CD14-positive monocyte (primary cell): ENCODE measurements around the gene CROT. TPM values are rescaled to one million over a fixed set of nuclear protein-coding genes. Genes with fewer than 3 reads are reported as not detected.

Experiments
- DNase-seq, 3 donors: peaks; one replicate each; pipeline ENCODE4 v3.0.0-alpha.2; 2011 to 2022
- H2AFZ ChIP-seq: 2 replicates; pipeline ENCODE4 v1.6.0; 2012; ENCODE audit warnings: mild to moderate bottlenecking, low read depth, low read length, inconsistent platforms; ENCODE audit not compliant: insufficient read depth, poor library complexity, severe bottlenecking
- H3K27ac ChIP-seq, 2 donors: 1 replicate in 1 of 2; 2 replicates in 1 of 2; pipeline ENCODE4 v1.5.1; 2012 to 2013; ENCODE audit warnings: low read length in 2 of 2, control low read depth in 1 of 2, inconsistent platforms in 1 of 2, low read depth in 1 of 2, mild to moderate bottlenecking in 1 of 2
- H3K27me3 ChIP-seq, 2 donors: one replicate each; pipeline versions ENCODE4 v1.6.0 to v1.6.1; 2011 to 2013; ENCODE audit warnings: low read length in 2 of 2; ENCODE audit not compliant: control insufficient read depth in 2 of 2, insufficient read depth in 2 of 2
- H3K36me3 ChIP-seq, 2 donors: replicated peaks in 1 of 2; 1 replicate in 1 of 2; 2 replicates in 1 of 2; pipeline versions ENCODE4 v1.5.1 to v1.6.1; 2012 to 2013; ENCODE audit warnings: low read length in 2 of 2, control low read depth in 1 of 2, inconsistent platforms in 1 of 2, mild to moderate bottlenecking in 1 of 2; ENCODE audit not compliant: insufficient read depth in 2 of 2, control insufficient read depth in 1 of 2
- H3K4me1 ChIP-seq, 2 donors: 1 replicate in 1 of 2; 2 replicates in 1 of 2; pipeline versions ENCODE4 v1.5.1 to v1.6.1; 2012 to 2013; ENCODE audit warnings: low read length in 2 of 2, control low read depth in 1 of 2, inconsistent platforms in 1 of 2, mild to moderate bottlenecking in 1 of 2, moderate library complexity in 1 of 2; ENCODE audit not compliant: insufficient read depth in 2 of 2, control insufficient read depth in 1 of 2
- H3K4me2 ChIP-seq: replicated peaks from 2 replicates; pipeline ENCODE3; 2012; ENCODE audit warnings: low read length, moderate library complexity, mild to moderate bottlenecking; ENCODE audit not compliant: poor library complexity, severe bottlenecking; ENCODE audit errors: extremely low read depth
- H3K4me3 ChIP-seq, 3 experiments: fragments of 200-600 bp in 1 of 3; sonication (generic) in 1 of 3; replicated peaks in 1 of 3; 1 replicate in 2 of 3; 2 replicates in 1 of 3; pipeline ENCODE4 v1.5.1; 2011 to 2013; ENCODE audit warnings: low read length in 3 of 3, mild to moderate bottlenecking in 3 of 3, control low read depth in 2 of 3, low read depth in 2 of 3, inconsistent platforms in 1 of 3, moderate library complexity in 1 of 3
- H3K79me2 ChIP-seq: 2 replicates; pipeline ENCODE4 v1.6.0; 2012; ENCODE audit warnings: mild to moderate bottlenecking, control low read depth, inconsistent platforms, low read length, moderate library complexity; ENCODE audit not compliant: insufficient read depth
- H3K9ac ChIP-seq: 2 replicates; pipeline ENCODE4 v1.6.0; 2017; ENCODE audit warnings: low read length, mild to moderate bottlenecking; ENCODE audit not compliant: insufficient read depth, poor library complexity, severe bottlenecking
- H3K9me3 ChIP-seq, 2 donors: replicated peaks in 1 of 2; 1 replicate in 1 of 2; 2 replicates in 1 of 2; pipeline versions ENCODE4 v1.5.1 to v1.6.1; 2012 to 2013; ENCODE audit warnings: low read length in 2 of 2, control low read depth in 1 of 2; ENCODE audit not compliant: control insufficient read depth in 1 of 2, insufficient read depth in 1 of 2
- H4K20me1 ChIP-seq: 2 replicates; pipeline ENCODE4 v1.6.0; 2012; ENCODE audit warnings: mild to moderate bottlenecking, low read length, control low read depth, moderate library complexity; ENCODE audit not compliant: insufficient read depth
- H3K27ac Mint-ChIP-seq, 7 donors: one replicate each; pipeline ENCODE4 v1.8.0; 2020; ENCODE audit warnings: mild to moderate bottlenecking in 7 of 7, mixed read lengths in 7 of 7, moderate library complexity in 6 of 7, inconsistent platforms in 2 of 7
- H3K27me3 Mint-ChIP-seq, 3 donors: one replicate each; pipeline ENCODE4 v1.8.0; 2021 to 2022; ENCODE audit warnings: low read depth in 3 of 3, mild to moderate bottlenecking in 3 of 3, mixed read lengths in 3 of 3, moderate library complexity in 3 of 3, inconsistent platforms in 1 of 3
- H3K36me3 Mint-ChIP-seq, 2 donors: one replicate each; pipeline ENCODE4 v1.8.0; 2020; ENCODE audit warnings: mixed read lengths in 2 of 2, inconsistent platforms in 1 of 2, mild to moderate bottlenecking in 1 of 2
- H3K4me1 Mint-ChIP-seq: one replicate; pipeline ENCODE4 v1.8.0; 2020; ENCODE audit warnings: mild to moderate bottlenecking, mixed read lengths
- H3K4me3 Mint-ChIP-seq, 2 donors: one replicate each; pipeline ENCODE4 v1.8.0; 2020; ENCODE audit warnings: mild to moderate bottlenecking in 2 of 2, mixed read lengths in 2 of 2, moderate library complexity in 1 of 2
- H3K9me3 Mint-ChIP-seq, 7 donors: one replicate each; pipeline ENCODE4 v1.8.0; 2020 to 2022; ENCODE audit warnings: mixed read lengths in 7 of 7, mild to moderate bottlenecking in 6 of 7, moderate library complexity in 6 of 7, inconsistent platforms in 2 of 7
- WGBS: methylation state at CpG from one replicate; pipeline ENCODE4 v1.1.5; 2013; ENCODE audit warnings: missing lambda C conversion rate; ENCODE audit not compliant: insufficient coverage; 5-methylcytosine and 5-hydroxymethylcytosine counted together
- intact Hi-C, 2 donors: fragments of 100-400 bp; cut with micrococcal nuclease; formaldehyde crosslinking; loops; one replicate each; pipeline versions ENCODE4 v1.15.0 to v1.15.1; 2023
- polyA plus RNA-seq, 3 donors: library from polyadenylated mRNA; depleted of rRNA in 1 of 3; unstranded in 2 of 3; stranded (reverse) in 1 of 3; fragments of 300-500 nt in 2 of 3; fragments of >200 nt in 1 of 3; fragmentation: Illumina TruSeq in 2 of 3; gene quantifications; 1 replicate in 2 of 3; 2 replicates in 1 of 3; pipeline ENCODE4 v1.2.3, GENCODE V29; 2012 to 2021
- TF ChIP-seq, protein P1 (sequence below): fragments of 200-600 bp; IDR thresholded peaks from one replicate; pipeline ENCODE4 v1.8.0; 2022; ENCODE audit warnings: antibody characterized with exemption, mild to moderate bottlenecking

Gene CROT
- polyA plus RNA-seq, 3 donors: 1.1 to 2.2 (median 1.4) TPM

- no peak overlapping the region for H3K27ac ChIP-seq
- no peak for DNase-seq
- no peak overlapping the region for H2AFZ ChIP-seq
- H3K9me3 ChIP-seq: no peaks in the 10 kb centered on the region
- no peak overlapping the region for H3K27ac Mint-ChIP-seq
- no peaks in the 10 kb centered on the region for H3K4me1 ChIP-seq
- no peaks in the 10 kb centered on the region for H3K27me3 ChIP-seq
- no peaks in the 10 kb centered on the region for H4K20me1 ChIP-seq
- H3K36me3 Mint-ChIP-seq: peaks cover 0 to 8% of the 10 kb centered on the region in 2 donors
- H3K79me2 ChIP-seq: no peaks in the 10 kb centered on the region
- no peak overlapping the region for H3K4me2 ChIP-seq
- H3K4me3 ChIP-seq: no peak overlapping the region
- H3K9ac ChIP-seq: no peak overlapping the region
- no peaks in the 10 kb centered on the region for H3K4me1 Mint-ChIP-seq
- peaks cover 0 to 1% (median 0%) of the 10 kb centered on the region in 3 donors for H3K27me3 Mint-ChIP-seq
- intact Hi-C loops: no loop called here
- no CpG with 5 or more reads among the region's 5 CpGs for WGBS
- H3K9me3 Mint-ChIP-seq: peaks cover 0 to 4% (median 0%) of the 10 kb centered on the region in 7 donors
- no peak overlapping the region for H3K4me3 Mint-ChIP-seq
- TF ChIP-seq, protein P1, sequence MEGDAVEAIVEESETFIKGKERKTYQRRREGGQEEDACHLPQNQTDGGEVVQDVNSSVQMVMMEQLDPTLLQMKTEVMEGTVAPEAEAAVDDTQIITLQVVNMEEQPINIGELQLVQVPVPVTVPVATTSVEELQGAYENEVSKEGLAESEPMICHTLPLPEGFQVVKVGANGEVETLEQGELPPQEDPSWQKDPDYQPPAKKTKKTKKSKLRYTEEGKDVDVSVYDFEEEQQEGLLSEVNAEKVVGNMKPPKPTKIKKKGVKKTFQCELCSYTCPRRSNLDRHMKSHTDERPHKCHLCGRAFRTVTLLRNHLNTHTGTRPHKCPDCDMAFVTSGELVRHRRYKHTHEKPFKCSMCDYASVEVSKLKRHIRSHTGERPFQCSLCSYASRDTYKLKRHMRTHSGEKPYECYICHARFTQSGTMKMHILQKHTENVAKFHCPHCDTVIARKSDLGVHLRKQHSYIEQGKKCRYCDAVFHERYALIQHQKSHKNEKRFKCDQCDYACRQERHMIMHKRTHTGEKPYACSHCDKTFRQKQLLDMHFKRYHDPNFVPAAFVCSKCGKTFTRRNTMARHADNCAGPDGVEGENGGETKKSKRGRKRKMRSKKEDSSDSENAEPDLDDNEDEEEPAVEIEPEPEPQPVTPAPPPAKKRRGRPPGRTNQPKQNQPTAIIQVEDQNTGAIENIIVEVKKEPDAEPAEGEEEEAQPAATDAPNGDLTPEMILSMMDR: no peak
- no peaks in the 10 kb centered on the region for H3K36me3 ChIP-seq
Measured at GRCh38 chr7:87375662-87376435, 30.4 kb downstream of the CROT start.

DNA sequence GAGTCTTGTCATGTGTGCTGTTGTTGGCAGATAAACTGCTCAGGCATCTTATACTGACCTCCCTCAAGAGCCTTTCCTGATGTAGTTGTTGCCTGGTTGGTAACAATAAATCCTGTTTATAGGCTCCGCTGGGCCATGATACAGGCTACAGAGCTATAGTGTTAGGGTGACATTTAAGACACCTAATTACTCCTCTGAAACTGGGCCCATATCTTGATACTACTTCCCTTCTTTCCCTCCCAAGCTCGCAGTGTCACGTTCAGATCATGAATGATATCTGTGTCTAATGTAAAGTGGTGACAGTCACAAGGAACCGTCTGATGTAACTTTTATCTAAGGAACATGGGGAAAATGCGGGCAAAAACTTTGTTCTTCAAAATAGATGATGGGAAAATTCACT lies 35.4 kb downstream of the CROT start:
- Mint-ChIP-seq H3K36me3 (peaks cover 20 to 26% of the 10 kb centered on the region in 2 donors), H3K27me3 (peaks cover 0 to 1% (median 0%) of the 10 kb centered on the region in 3 donors), H3K4me3 (no peak overlapping the region), H3K4me1 (no peaks in the 10 kb centered on the region), H3K9me3 (peaks cover 0 to 12% (median 5%) of the 10 kb centered on the region in 7 donors), H3K27ac (no peak overlapping the region)
- Histone ChIP-seq H3K4me3 (no peak overlapping the region), H3K27ac (no peak overlapping the region), H3K79me2 (no peaks in the 10 kb centered on the region), H3K9me3 (no peaks in the 10 kb centered on the region), H4K20me1 (no peaks in the 10 kb centered on the region), H2AFZ (no peak overlapping the region), H3K4me2 (no peak overlapping the region), H3K4me1 (no peaks in the 10 kb centered on the region), H3K36me3 (peaks cover 0 to 10% of the 10 kb centered on the region in 2 donors), H3K27me3 (no peaks in the 10 kb centered on the region), H3K9ac (no peak overlapping the region)
- WGBS: no CpG with 5 or more reads among the region's 5 CpGs
- TF ChIP-seq, protein P1: no peak
- no peak for DNase-seq
- intact Hi-C loops: no loop called here
